Right lobe of liver (tissue), 6 donors: ENCODE measurements around the gene TMEM81. TPM values are rescaled to one million over a fixed set of nuclear protein-coding genes. Genes with fewer than 3 reads are reported as not detected.

Experiments used
- ATAC-seq, 4 donors: fragments of 200-7000 bp; cut with Tn5 transposase; one replicate each; pipeline ENCODE4 v1.9.1; 2020; ENCODE audit warnings: mild to moderate bottlenecking in 4 of 4, moderate library complexity in 4 of 4
- DNase-seq, 3 donors: peaks; one replicate each; pipeline ENCODE4 v3.0.0-alpha.2; 2020
- H3K27ac ChIP-seq, 3 donors: fragments of 200-600 bp; one replicate each; pipeline ENCODE4 v1.8.0; 2022
- H3K27me3 ChIP-seq, 2 donors: fragments of 200-600 bp; one replicate each; pipeline ENCODE4 v1.8.0; 2022
- H3K36me3 ChIP-seq, 4 donors: fragments of 200-600 bp; sonication (generic) in 1 of 4; one replicate each; pipeline versions ENCODE4 v1.5.1 to v1.8.0; 2017 to 2022; ENCODE audit warnings: control low read depth in 1 of 4
- H3K4me1 ChIP-seq, 4 donors: fragments of 200-600 bp; sonication (generic) in 1 of 4; one replicate each; pipeline versions ENCODE4 v1.5.1 to v1.8.0; 2017 to 2022; ENCODE audit warnings: control low read depth in 1 of 4
- H3K4me3 ChIP-seq, 3 donors: fragments of 200-600 bp; one replicate each; pipeline ENCODE4 v1.8.0; 2022
- H3K9me3 ChIP-seq, 4 donors: fragments of 200-600 bp; sonication (generic) in 1 of 4; one replicate each; pipeline versions ENCODE4 v1.5.1 to v1.8.0; 2017 to 2022; ENCODE audit warnings: control low read depth in 1 of 4
- CTCF ChIP-seq, 4 donors: fragments of 200-600 bp in 3 of 4; fragments of 450-650 bp in 1 of 4; IDR thresholded peaks; one replicate each; pipeline versions ENCODE4 v1.5.1 to v1.8.0; 2016 to 2022; ENCODE audit warnings: antibody characterized with exemption in 4 of 4, mild to moderate bottlenecking in 2 of 4
- POLR2A ChIP-seq: fragments of 450-650 bp; IDR thresholded peaks from one replicate; pipeline ENCODE4 v1.6.1; 2017; ENCODE audit warnings: antibody characterized with exemption, mild to moderate bottlenecking
- WGBS: methylation state at CpG from one replicate; pipeline ENCODE4 v1.1.6; 2018; ENCODE audit warnings: low coverage, low lambda C conversion rate; ENCODE audit not compliant: insufficient coverage; ENCODE audit errors: missing lambda C conversion rate; 5-methylcytosine and 5-hydroxymethylcytosine counted together
- intact Hi-C, 2 donors: fragments of 100-400 bp; cut with DNase I; formaldehyde crosslinking; loops; one replicate each; pipeline versions ENCODE4 v1.11.2 to v1.14.1; 2022
- total RNA-seq, 6 experiments: library from RNA; depleted of rRNA in 2 of 6; stranded (reverse); fragments of >200 nt in 2 of 6; fragmentation: NEBNext Ultra II Directional in 3 of 6; extraction: Animal tissue kit (Norgen Biotek cat#: 25700) in 3 of 6; gene quantifications; one replicate each; pipeline versions ENCODE4 v1.1.0 to v1.2.4, GENCODE V29; 2016 to 2023
- donor health status: DM: no; HTN: yes; CAD: no.
- donor health status: DM: no; HTN: no; CAD: no.
- donor health status: DM: no; HTN: no; CAD: no.
- donor health status: DM: no; HTN: yes; CAD: no.
- donor health status: DM: no; HTN: yes; CAD: no.

TMEM81 gene
- total RNA-seq, 6 experiments from 2014 or later: 0.49 to 2.7 (median 1.8) TPM

GRCh38 chr1:205076245-205076761 lies 8.0 kb downstream of the TMEM81 start:
- ATAC-seq (no peak), DNase-seq (no peak)
- no peak overlapping the region for H3K4me3 ChIP-seq
- no peaks in the 10 kb centered on the region for H3K36me3 ChIP-seq
- intact Hi-C loops: loop anchor here in 1 of 2 donors (10.0 kb wide), 1 partner anchor 178 kb away; no protein-coding TSS in a partner anchor
- TF ChIP-seq CTCF (IDR thresholded peaks at IDR 0.05): no peak
- TF ChIP-seq POLR2A: no peak
- no peaks in the 10 kb centered on the region for H3K4me1 ChIP-seq
- no peaks in the 10 kb centered on the region for H3K9me3 ChIP-seq
- H3K27me3 ChIP-seq: no peaks in the 10 kb centered on the region
- 58% methylated on average over 3 of the region's 4 CpGs for WGBS
- H3K27ac ChIP-seq: no peak overlapping the region

GRCh38 chr1:205075642-205076155 lies 8.6 kb downstream of the TMEM81 start:
- Histone ChIP-seq H3K27me3 (no peaks in the 10 kb centered on the region), H3K9me3 (no peaks in the 10 kb centered on the region), H3K27ac (no peak overlapping the region), H3K4me1 (no peaks in the 10 kb centered on the region), H3K4me3 (no peak overlapping the region), H3K36me3 (no peaks in the 10 kb centered on the region)
- ATAC-seq (no peak), DNase-seq (no peak)
- intact Hi-C loops: loop anchor here in 1 of 2 donors (10.0 kb wide), 1 partner anchor 179 kb away; no protein-coding TSS in a partner anchor
- 47% methylated on average over 5 of the region's 7 CpGs for WGBS
- TF ChIP-seq CTCF (IDR thresholded peaks at IDR 0.05): no peak
- no peak for TF ChIP-seq POLR2A

- H3K4me3 ChIP-seq: no peak overlapping the region
- H3K27ac ChIP-seq: no peak overlapping the region
- no peaks in the 10 kb centered on the region for H3K27me3 ChIP-seq
- ATAC-seq: no peak
- intact Hi-C loops: loop anchor here in 1 of 2 donors (10.0 kb wide), 1 partner anchor 180 kb away; no protein-coding TSS in a partner anchor
- no peak for DNase-seq
- TF ChIP-seq POLR2A (no peak), CTCF (IDR thresholded peaks at IDR 0.05) (no peak)
- no peaks in the 10 kb centered on the region for H3K36me3 ChIP-seq
- WGBS: 100% methylated on average over 1 of the region's 7 CpGs
- H3K9me3 ChIP-seq: no peaks in the 10 kb centered on the region
- no peaks in the 10 kb centered on the region for H3K4me1 ChIP-seq
Measured at GRCh38 chr1:205074513-205074912, 9.7 kb downstream of the TMEM81 start.

GRCh38 chr1:205074084-205074483 lies 10.2 kb downstream of the TMEM81 start:
- Histone ChIP-seq H3K27ac (no peak overlapping the region), H3K27me3 (no peaks in the 10 kb centered on the region), H3K4me1 (no peaks in the 10 kb centered on the region), H3K9me3 (no peaks in the 10 kb centered on the region), H3K4me3 (no peak overlapping the region), H3K36me3 (no peaks in the 10 kb centered on the region)
- intact Hi-C loops: loop anchor here in 1 of 2 donors (10.0 kb wide), 1 partner anchor 181 kb away; no protein-coding TSS in a partner anchor
- no peak for ATAC-seq
- WGBS: 90% methylated on average over 2 of the region's 11 CpGs
- DNase-seq: no peak
- no peak for TF ChIP-seq POLR2A
- TF ChIP-seq CTCF (IDR thresholded peaks at IDR 0.05): no peak
